ENCODE results near the gene FPR1. TPM values are rescaled to one million over a fixed set of nuclear protein-coding genes. Genes with fewer than 3 reads are reported as not detected.

Gene FPR1
- total and polyA plus RNA-seq, 2 of the 8 experiments (the other 6 are each of a cell fraction or from before 2014, with no cell fraction given): 0.11 TPM; not detected in 1

GRCh38 chr19:51772977-51773376 lies 21.3 kb upstream of the FPR1 start:
- Histone ChIP-seq H3K4me3 (ENCODE audit: extremely low read depth in 1 of 4, insufficient read depth in 2 of 4, low read depth in 3 of 4, low read length in 4 of 4) (no peak overlapping the region), H2BK12ac (ENCODE audit: low read depth, low read length) (no peak overlapping the region), H2BK20ac (ENCODE audit: low read length) (no peak overlapping the region), H4K20me1 (replicated peaks in 1 of 2; ENCODE audit: control insufficient read depth in 1 of 2, insufficient read depth in 2 of 2, low read length in 2 of 2) (no peaks in the 10 kb centered on the region), H3K18ac (ENCODE audit: extremely low read depth, low read length) (no peak overlapping the region), H3K27ac (ENCODE audit: low read depth, low read length) (no peak overlapping the region), H3K56ac (replicated peaks; ENCODE audit: insufficient read length, low read depth, low read length) (no peak overlapping the region), H3K4me2 (ENCODE audit: insufficient read depth in 1 of 2, low read depth in 2 of 2, low read length in 2 of 2) (no peak overlapping the region), H4K91ac (replicated peaks; ENCODE audit: insufficient read length, low read length) (no peak overlapping the region), H3K9me3 (ENCODE audit: insufficient read depth in 2 of 2, low read depth in 1 of 2, low read length in 1 of 2) (peaks cover 3 to 4% of the 10 kb centered on the region in 2 experiments; a peak in 2 of 4 replicates), H3K79me1 (ENCODE audit: low read depth, low read length) (no peaks in the 10 kb centered on the region), H2AK5ac (ENCODE audit: low read depth, low read length) (no peak overlapping the region), H3K4ac (replicated peaks; ENCODE audit: insufficient read length, low read depth, low read length) (no peak overlapping the region), H2BK5ac (ENCODE audit: low read depth, low read length) (no peak overlapping the region), H3K4me1 (replicated peaks in 1 of 4; ENCODE audit: control insufficient read depth in 3 of 4, insufficient read depth in 4 of 4, low read length in 3 of 4) (no peaks in the 10 kb centered on the region), H3K23ac (ENCODE audit: insufficient read length) (no peak overlapping the region), H4K8ac (ENCODE audit: extremely low read depth, insufficient read depth, low read length) (no peak overlapping the region), H4K5ac (ENCODE audit: insufficient read length, low read depth, low read length) (no peak overlapping the region), H2AFZ (ENCODE audit: low read length) (no peak overlapping the region), H3K79me2 (ENCODE audit: control insufficient read depth in 1 of 2, insufficient read depth in 2 of 2, low read length in 2 of 2) (no peaks in the 10 kb centered on the region), H3K14ac (ENCODE audit: insufficient read length) (no peak overlapping the region), H3K36me3 (ENCODE audit: control insufficient read depth in 2 of 4, insufficient read depth in 4 of 4, low read length in 3 of 4) (no peaks in the 10 kb centered on the region), H2BK120ac (replicated peaks; ENCODE audit: low read depth, low read length) (no peak overlapping the region), H2BK15ac (ENCODE audit: low read length) (no peak overlapping the region), H3K9ac (replicated peaks in 1 of 4; ENCODE audit: extremely low read depth in 1 of 4, low read depth in 3 of 4, low read length in 3 of 4) (no peak overlapping the region), H3K27me3 (replicated peaks in 1 of 4; ENCODE audit: control insufficient read depth in 3 of 4, extremely low read depth in 1 of 4, insufficient read depth in 3 of 4, low read length in 3 of 4) (no peaks in the 10 kb centered on the region), H3K23me2 (ENCODE audit: low read depth, low read length) (no peaks in the 10 kb centered on the region)
- TF ChIP-seq JUN (IDR thresholded peaks at IDR 0.05; ENCODE audit: low read depth, low read length): no peak
- TF ChIP-seq BRCA1 (IDR thresholded peaks at IDR 0.05; ENCODE audit: low read depth, low read length): no peak
- TF ChIP-seq RAD21 (IDR thresholded peaks at IDR 0.05 in 1 of 2, conservative IDR thresholded peaks at IDR 0.05 in 1 of 2; ENCODE audit: low read depth in 2 of 2, low read length in 2 of 2): peak; percentile 40 to 41
- TF ChIP-seq SIRT6 (IDR thresholded peaks at IDR 0.05; ENCODE audit: low read length): no peak
- TF ChIP-seq GABPA (IDR thresholded peaks at IDR 0.05; ENCODE audit: borderline replicate concordance, insufficient read depth, low read length): no peak
- TF ChIP-seq SP1 (IDR thresholded peaks at IDR 0.05; ENCODE audit: low read depth, low read length): no peak
- TF ChIP-seq CTCF (IDR thresholded peaks at IDR 0.05; ENCODE audit: control extremely low read depth in 1 of 3, insufficient read depth in 1 of 3, low read depth in 1 of 3, low read length in 3 of 3): peak; percentile 5 to 14 (median 10); a peak in 3 of 4 replicates
- WGBS, 2 experiments (ENCODE audit: extremely low coverage in 1 of 2, insufficient coverage in 1 of 2, insufficient read length in 1 of 2, insufficient replicate concordance in 2 of 2, low coverage in 1 of 2, low lambda C conversion rate in 2 of 2, missing lambda C conversion rate in 1 of 2): 66% methylated on average over 6 of the region's 6 CpGs; no CpG with 5 or more reads in 1 of the 2 experiments
- FAIRE-seq: no peak
- ChIA-PET CTCF (ENCODE audit: partially characterized antibody) (interaction anchor here (1.0 kb wide), 1 partner anchor 35 kb away, joined by 3 read pairs; no protein-coding TSS in a partner anchor), POLR2A (ENCODE audit: partially characterized antibody) (no interaction called here)
- no peak for DNase-seq (ENCODE audit: low read depth in 1 of 2, low spot score in 2 of 2)
